ENCODE data around the gene MLH3. TPM values are rescaled to one million over a fixed set of nuclear protein-coding genes. Genes with fewer than 3 reads are reported as not detected.

The MLH3 gene
- 19.1 TPM for total RNA-seq
- long read RNA-seq, full-length matches to known transcripts: 2 of 13 reads
- long read RNA-seq, partial matches to known transcripts: 4 of 13 reads
- long read RNA-seq, other reads (novel, unspliced or antisense): 7 of 13 reads

- DNase-seq (peak; percentile 93), ATAC-seq (peak; percentile 93)
- intact Hi-C loops (cut with micrococcal nuclease): no loop called here
Observed at GRCh38 chr14:75050852-75051555, at the start of gene MLH3. TSS of gene MLH3 (minus strand) at chr14:75051467. CDS start at chr14:75049655, 1,812 bp downstream.

- intact Hi-C loops (cut with micrococcal nuclease): no loop called here
- no peak for DNase-seq
- no peak for ATAC-seq
Observed at GRCh38 chr14:75098682-75099081, 47.4 kb upstream of the MLH3 start.

- intact Hi-C loops (cut with micrococcal nuclease): no loop called here
- DNase-seq: no peak
- ATAC-seq: no peak
Observed at GRCh38 chr14:75098212-75098611, 46.9 kb upstream of the MLH3 start.

GRCh38 chr14:75096959-75097358 is 45.7 kb upstream of the MLH3 start:
- intact Hi-C loops (cut with micrococcal nuclease): no loop called here
- ATAC-seq (peak; percentile 71), DNase-seq (no peak)

GRCh38 chr14:75095690-75096089 is 44.4 kb upstream of the MLH3 start:
- intact Hi-C loops (cut with micrococcal nuclease): no loop called here
- DNase-seq: no peak
- no peak for ATAC-seq

GRCh38 chr14:75094896-75095295 is 43.6 kb upstream of the MLH3 start:
- ATAC-seq (no peak), DNase-seq (no peak)
- intact Hi-C loops (cut with micrococcal nuclease): no loop called here

GRCh38 chr14:75092698-75093097 is 41.4 kb upstream of the MLH3 start:
- no peak for ATAC-seq
- intact Hi-C loops (cut with micrococcal nuclease): no loop called here
- DNase-seq: no peak

- ATAC-seq: no peak
- DNase-seq: no peak
- intact Hi-C loops (cut with micrococcal nuclease): no loop called here
Observed at GRCh38 chr14:75091251-75091650, 40.0 kb upstream of the MLH3 start.

- ATAC-seq: no peak
- intact Hi-C loops (cut with micrococcal nuclease): no loop called here
- no peak for DNase-seq
Observed at GRCh38 chr14:75090353-75090752, 39.1 kb upstream of the MLH3 start.

GRCh38 chr14:75088566-75089373 is 37.5 kb upstream of the MLH3 start:
- intact Hi-C loops (cut with micrococcal nuclease): loop anchor here (10.0 kb wide), 1 partner anchor 174 kb away; no protein-coding TSS in a partner anchor
- DNase-seq: no peak
- peak; percentile 77 for ATAC-seq

- DNase-seq (no peak), ATAC-seq (no peak)
- intact Hi-C loops (cut with micrococcal nuclease): loop anchor here (10.0 kb wide), 1 partner anchor 173 kb away; no protein-coding TSS in a partner anchor
Observed at GRCh38 chr14:75088153-75088552, 36.9 kb upstream of the MLH3 start.

GRCh38 chr14:75084513-75084912 is 33.2 kb upstream of the MLH3 start:
- ATAC-seq (no peak), DNase-seq (no peak)
- intact Hi-C loops (cut with micrococcal nuclease): loop anchor here (10.0 kb wide), 1 partner anchor 170 kb away; no protein-coding TSS in a partner anchor

- DNase-seq (no peak), ATAC-seq (no peak)
- intact Hi-C loops (cut with micrococcal nuclease): loop anchor here (10.0 kb wide), 1 partner anchor 168 kb away; no protein-coding TSS in a partner anchor
Observed at GRCh38 chr14:75083271-75083670, 32.0 kb upstream of the MLH3 start.

GRCh38 chr14:75081660-75082229 is 30.5 kb upstream of the MLH3 start:
- ATAC-seq (peak; percentile 19), DNase-seq (no peak)
- intact Hi-C loops (cut with micrococcal nuclease): loop anchor here (10.0 kb wide), 1 partner anchor 167 kb away; no protein-coding TSS in a partner anchor

GRCh38 chr14:75079521-75079920 is 28.3 kb upstream of the MLH3 start:
- no peak for DNase-seq
- no peak for ATAC-seq
- intact Hi-C loops (cut with micrococcal nuclease): loop anchor here (10.0 kb wide), 1 partner anchor 135 kb away; no protein-coding TSS in a partner anchor

- DNase-seq (no peak), ATAC-seq (no peak)
- intact Hi-C loops (cut with micrococcal nuclease): loop anchor here (10.0 kb wide), 1 partner anchor 133 kb away; no protein-coding TSS in a partner anchor
Observed at GRCh38 chr14:75077794-75078193, 26.5 kb upstream of the MLH3 start.

- no peak for ATAC-seq
- intact Hi-C loops (cut with micrococcal nuclease): loop anchor here (10.0 kb wide), 1 partner anchor 126 kb away; no protein-coding TSS in a partner anchor
- no peak for DNase-seq
Observed at GRCh38 chr14:75070383-75070782, 19.1 kb upstream of the MLH3 start.

- ATAC-seq: peak; percentile 21
- intact Hi-C loops (cut with micrococcal nuclease): loop anchor here (10.0 kb wide), 1 partner anchor 125 kb away; no protein-coding TSS in a partner anchor
- no peak for DNase-seq
Observed at GRCh38 chr14:75069811-75070145, 18.5 kb upstream of the MLH3 start.

- ATAC-seq (peak; percentile 93), DNase-seq (peak; percentile 99)
- intact Hi-C loops (cut with micrococcal nuclease): no loop called here
Observed at GRCh38 chr14:75069121-75069810, 18.0 kb upstream of the MLH3 start, which contains the start of gene ZC2HC1C. TSS of gene ZC2HC1C (plus strand) at chr14:75069641. CDS start at chr14:75070574, 933 bp downstream.

Data from left ventricle myocardium superior (tissue), 1 donor.